ENCODE data around the gene FILIP1L.
A peak's percentile ranks its signal among the peaks of the same experiment; 100 is the strongest.
"Not testable (repeated sequence)": the region's sequence is repeated elsewhere in the genome, so short reads cannot be mapped to it uniquely, and the experiment has no call there.

Gene FILIP1L

GRCh38 chr3:100097919-100098783 is 16.1 kb downstream of the FILIP1L start:
- DNase-seq, result no peak

- no peak for DNase-seq
Measured at GRCh38 chr3:100096866-100097265, 17.4 kb downstream of the FILIP1L start.

GRCh38 chr3:100096286-100096685 is 18.0 kb downstream of the FILIP1L start:
- DNase-seq, result not testable (repeated sequence)

- no peak for DNase-seq
Measured at GRCh38 chr3:100093831-100094230, 20.5 kb downstream of the FILIP1L start.

GRCh38 chr3:100090669-100091005 is 23.7 kb downstream of the FILIP1L start:
- no peak for DNase-seq

GRCh38 chr3:100089812-100090668 is 24.3 kb downstream of the FILIP1L start:
- peak in 1 of 2 donors; percentile 9 for DNase-seq

- DNase-seq, result no peak
Measured at GRCh38 chr3:100088735-100089368, 25.4 kb downstream of the FILIP1L start.

- DNase-seq, result no peak
Measured at GRCh38 chr3:100087198-100087597, 27.1 kb downstream of the FILIP1L start.

GRCh38 chr3:100086401-100086800 is 27.9 kb downstream of the FILIP1L start:
- DNase-seq, result no peak

GRCh38 chr3:100084100-100084806 is 30.0 kb downstream of the FILIP1L start:
- no peak for DNase-seq

- no peak for DNase-seq
Measured at GRCh38 chr3:100083209-100083608, 31.1 kb downstream of the FILIP1L start.

- DNase-seq, result no peak
Measured at GRCh38 chr3:100082714-100083113, 31.6 kb downstream of the FILIP1L start.

GRCh38 chr3:100081986-100082692 is 32.2 kb downstream of the FILIP1L start:
- no peak for DNase-seq

- DNase-seq, result no peak
Measured at GRCh38 chr3:100081311-100081710, 33.0 kb downstream of the FILIP1L start.

- DNase-seq, result no peak
Measured at GRCh38 chr3:100080573-100080972, 33.7 kb downstream of the FILIP1L start.

- DNase-seq, result no peak
Measured at GRCh38 chr3:100079328-100079727, 35.0 kb downstream of the FILIP1L start.

GRCh38 chr3:100076731-100077529 is 37.4 kb downstream of the FILIP1L start:
- no peak for DNase-seq

GRCh38 chr3:100075851-100076730 is 38.2 kb downstream of the FILIP1L start:
- no peak for DNase-seq

- DNase-seq, result no peak
Measured at GRCh38 chr3:100075196-100075595, 39.1 kb downstream of the FILIP1L start.

GRCh38 chr3:100073714-100074307 is 40.5 kb downstream of the FILIP1L start:
- DNase-seq, result peak in 1 of 2 donors; percentile 6
